HepG2 (cell line): ENCODE measurements around the gene AHSG. TPM values are rescaled to one million over a fixed set of nuclear protein-coding genes. Genes with fewer than 3 reads are reported as not detected.

Experiments used
- FLYWCH1 ChIP-seq: sonication (generic); formaldehyde crosslinking; IDR thresholded peaks from 2 replicates; pipeline ENCODE4 v1.8.1; 2023; ENCODE audit warnings: mild to moderate bottlenecking, missing genetic modification reagents
- MAF1 ChIP-seq: sonication (generic); formaldehyde crosslinking; IDR thresholded peaks from 2 replicates; pipeline ENCODE4 v1.5.0; 2020; ENCODE audit warnings: missing genetic modification reagents, borderline replicate concordance
- MTA3 ChIP-seq: sonication (generic); formaldehyde crosslinking; IDR thresholded peaks from 2 replicates; pipeline ENCODE4 v1.4.0; 2020; ENCODE audit warnings: missing genetic modification reagents
- PTBP1 ChIP-seq: fragments of 200-400 bp; formaldehyde crosslinking; IDR thresholded peaks from 2 replicates; pipeline ENCODE4 v1.6.1; 2018; ENCODE audit warnings: low read length, low read depth; ENCODE audit not compliant: poor library complexity, severe bottlenecking
- SAFB2 ChIP-seq: sonication (generic); formaldehyde crosslinking; IDR thresholded peaks from 2 replicates; pipeline ENCODE4 v1.5.1; 2020; ENCODE audit warnings: missing genetic modification reagents, low read depth, mild to moderate bottlenecking, borderline replicate concordance
- SRSF9 ChIP-seq: fragments of 200-400 bp; formaldehyde crosslinking; IDR thresholded peaks from 2 replicates; pipeline ENCODE4 v1.6.1; 2018; ENCODE audit warnings: borderline replicate concordance, mild to moderate bottlenecking, low read depth, low read length; ENCODE audit not compliant: insufficient read depth, poor library complexity, severe bottlenecking
- STAT6 ChIP-seq: sonication (generic); formaldehyde crosslinking; IDR thresholded peaks from 2 replicates; pipeline ENCODE4 v1.4.0; 2020; ENCODE audit warnings: missing genetic modification reagents, mild to moderate bottlenecking, borderline replicate concordance
- TAF1 ChIP-seq: sonication (generic); formaldehyde crosslinking; IDR thresholded peaks from 2 replicates; pipeline ENCODE4 v1.4.0; 2020; ENCODE audit warnings: missing genetic modification reagents
- ZBTB40 ChIP-seq, 2 experiments: fragments of 450-650 bp in 1 of 2; sonication (generic) in 1 of 2; formaldehyde crosslinking in 1 of 2; IDR thresholded peaks; 2 replicates each; pipeline versions ENCODE4 v1.6.1 to v1.8.0; 2016 to 2022; ENCODE audit warnings: antibody characterized with exemption in 1 of 2, mild to moderate bottlenecking in 1 of 2, missing genetic modification reagents in 1 of 2
- ZNF17 ChIP-seq: sonication (generic); formaldehyde crosslinking; IDR thresholded peaks from 2 replicates; pipeline ENCODE4 v1.5.0; 2020; ENCODE audit warnings: mild to moderate bottlenecking, missing genetic modification reagents
- ZNF562 ChIP-seq: sonication (generic); formaldehyde crosslinking; IDR thresholded peaks from 2 replicates; pipeline ENCODE4 v1.8.0; 2022; ENCODE audit warnings: missing genetic modification reagents, borderline replicate concordance
- ZNF790 ChIP-seq: sonication (generic); formaldehyde crosslinking; IDR thresholded peaks from 2 replicates; pipeline ENCODE4 v1.8.0; 2022; ENCODE audit warnings: missing genetic modification reagents, mild to moderate bottlenecking, borderline replicate concordance
- polyA plus RNA-seq, 8 experiments: library from polyadenylated mRNA; depleted of rRNA in 3 of 8; stranded (reverse) in 7 of 8; unstranded in 1 of 8; fragments of >200 nt; fragmentation: Illumina TruSeq in 4 of 8; extraction: Trizol in 4 of 8; gene quantifications; 2 replicates each; pipeline versions ENCODE4 v1.2.1 to v1.2.3, GENCODE V29; 2011 to 2016; ENCODE audit warnings: low read depth in 4 of 8, missing spikeins in 1 of 8, mixed read lengths in 1 of 8; ENCODE audit not compliant: insufficient read depth in 1 of 8
- total RNA-seq, 5 experiments: library from RNA; depleted of rRNA; stranded (reverse); fragments of >200 nt; fragmentation: Illumina TruSeq; extraction: Trizol; gene quantifications; 2 replicates each; pipeline ENCODE4 v1.2.3, GENCODE V29; 2016; ENCODE audit warnings: low read depth in 1 of 5
- TF ChIP-seq, protein P1 (sequence below): sonication (generic); formaldehyde crosslinking; IDR thresholded peaks from 2 replicates; pipeline ENCODE4 v1.4.0; 2020; ENCODE audit warnings: missing genetic modification reagents

AHSG gene
- total and polyA plus RNA-seq, 2 of the 13 experiments (the other 11 are each of a cell fraction or from before 2014, with no cell fraction given), result 2,043 to 19,152 TPM

GRCh38 chr3:186620213-186621092, 7.6 kb downstream of the AHSG start (continued):
- TF ChIP-seq PTBP1 (peak; percentile 92), STAT6 (CRISPR knock-in tag) (no peak; the same call in 1 of the 2 replicates), FLYWCH1 (0 out of 2 replicates have a peak, but pooled peaks have one; percentile 72), SAFB2 (CRISPR knock-in tag) (no peak; the same call in 1 of the 2 replicates), SRSF9 (no peak), ZNF790 (CRISPR knock-in tag) (no peak; the same call in 1 of the 2 replicates), MTA3 (CRISPR knock-in tag) (no peak), MAF1 (0 out of 2 replicates have a peak, but pooled peaks have one; percentile 13), ZBTB40 (IDR thresholded peaks at IDR 0.05) (no peak), ZBTB40 (CRISPR knock-in tag; IDR thresholded peaks at IDR 0.05) (peak; percentile 35; the same call in 1 of the 2 replicates), ZNF562 (CRISPR knock-in tag) (no peak), TAF1 (CRISPR knock-in tag) (no peak), ZNF17 (no peak; the same call in 1 of the 2 replicates)
- TF ChIP-seq, protein P1, sequence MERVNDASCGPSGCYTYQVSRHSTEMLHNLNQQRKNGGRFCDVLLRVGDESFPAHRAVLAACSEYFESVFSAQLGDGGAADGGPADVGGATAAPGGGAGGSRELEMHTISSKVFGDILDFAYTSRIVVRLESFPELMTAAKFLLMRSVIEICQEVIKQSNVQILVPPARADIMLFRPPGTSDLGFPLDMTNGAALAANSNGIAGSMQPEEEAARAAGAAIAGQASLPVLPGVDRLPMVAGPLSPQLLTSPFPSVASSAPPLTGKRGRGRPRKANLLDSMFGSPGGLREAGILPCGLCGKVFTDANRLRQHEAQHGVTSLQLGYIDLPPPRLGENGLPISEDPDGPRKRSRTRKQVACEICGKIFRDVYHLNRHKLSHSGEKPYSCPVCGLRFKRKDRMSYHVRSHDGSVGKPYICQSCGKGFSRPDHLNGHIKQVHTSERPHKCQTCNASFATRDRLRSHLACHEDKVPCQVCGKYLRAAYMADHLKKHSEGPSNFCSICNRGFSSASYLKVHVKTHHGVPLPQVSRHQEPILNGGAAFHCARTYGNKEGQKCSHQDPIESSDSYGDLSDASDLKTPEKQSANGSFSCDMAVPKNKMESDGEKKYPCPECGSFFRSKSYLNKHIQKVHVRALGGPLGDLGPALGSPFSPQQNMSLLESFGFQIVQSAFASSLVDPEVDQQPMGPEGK (CRISPR knock-in tag), result no peak
